Left colon (tissue), 2 donors: ENCODE results near the gene DOLK. TPM values are rescaled to one million over a fixed set of nuclear protein-coding genes. Genes with fewer than 3 reads are reported as not detected.

Experiments
- ATAC-seq: fragments of 200-7000 bp; cut with Tn5 transposase; one replicate; pipeline ENCODE4 v1.9.1; 2020; ENCODE audit warnings: mild to moderate bottlenecking, moderate library complexity
- DNase-seq, 2 donors: peaks; one replicate each; pipeline ENCODE4 v3.0.0-alpha.2; 2020
- intact Hi-C, 2 donors: fragments of 100-400 bp; cut with DNase I in 1 of 2; cut with micrococcal nuclease in 1 of 2; formaldehyde crosslinking; loops; one replicate each; pipeline versions ENCODE4 v1.11.2 to v1.14.0; 2022; cut with DNase I, micrococcal nuclease
- total RNA-seq, 2 donors: library from RNA; stranded (reverse); fragmentation: NEBNext Ultra II Directional; extraction: Animal tissue kit (Norgen Biotek cat#: 25700); gene quantifications; one replicate each; pipeline ENCODE4 v1.2.1, GENCODE V29; 2021
- donor health status: DM: no; HTN: no; CAD: no.
- donor health status: DM: yes; HTN: yes; CAD: no.

Gene DOLK
- total RNA-seq, 2 donors from 2014 or later, result 12.1 to 12.8 TPM

- ATAC-seq (no peak), DNase-seq (no peak)
- intact Hi-C loops, result no loop called here
Measured at GRCh38 chr9:128937310-128938165, 9.9 kb downstream of the DOLK start.

DNA sequence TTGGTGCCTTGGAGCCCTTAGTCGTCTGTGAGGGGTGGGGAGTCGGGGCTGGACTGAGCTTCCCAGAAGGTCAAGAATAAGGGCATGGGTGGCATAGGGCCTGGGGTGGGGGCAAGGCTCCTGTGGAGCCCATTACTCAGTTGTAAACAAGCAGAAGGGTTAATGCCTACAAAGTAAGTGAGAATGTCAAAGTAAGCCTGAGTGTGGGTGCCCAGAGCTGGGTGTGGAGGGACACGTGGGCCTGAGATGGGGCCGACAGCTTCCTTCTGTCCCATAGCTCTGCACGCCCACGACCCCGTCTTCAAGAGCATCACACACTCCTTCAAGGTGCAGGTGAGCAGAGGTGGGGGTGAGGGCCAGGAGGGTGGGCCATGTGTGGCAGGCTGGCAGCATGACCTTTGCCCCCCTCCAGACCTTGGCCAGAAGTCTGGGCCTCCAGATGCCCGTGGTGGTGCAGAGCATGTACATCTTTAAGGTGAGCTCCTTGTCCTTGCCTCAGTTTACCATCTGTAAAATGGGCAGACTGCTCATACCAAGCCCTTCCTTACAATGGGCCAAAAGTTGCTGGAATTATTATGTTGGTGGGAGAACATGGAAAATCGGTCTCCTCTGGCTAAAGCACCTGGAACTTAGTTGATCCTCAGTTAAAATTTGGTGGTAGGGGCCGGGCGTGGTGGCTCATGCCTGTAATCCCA is 11.1 kb downstream of the DOLK start:
- DNase-seq (no peak), ATAC-seq (no peak)
- intact Hi-C loops, result no loop called here

DNA sequence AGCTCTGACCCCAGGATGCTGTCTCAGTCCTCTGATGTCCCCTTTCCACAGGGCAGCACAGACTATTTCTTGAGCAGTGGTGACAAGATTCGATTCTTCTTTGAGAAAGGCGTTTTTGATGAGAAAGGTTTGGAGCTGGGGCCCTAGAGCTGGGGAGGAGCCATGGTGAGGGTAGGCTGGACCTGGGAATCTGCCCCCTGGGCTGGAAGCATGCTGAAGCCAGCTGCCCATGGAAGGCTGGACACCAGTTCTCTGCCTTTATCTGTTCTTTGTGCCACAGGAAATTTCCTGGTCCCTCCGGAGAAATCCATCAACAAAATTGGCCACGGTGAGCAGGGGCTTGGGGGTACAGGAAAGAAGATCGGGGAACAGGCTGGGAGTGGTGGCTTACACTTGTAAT is 13.7 kb downstream of the DOLK start:
- intact Hi-C loops, result no loop called here
- no peak for ATAC-seq

GRCh38 chr9:128929560-128929959 is 17.8 kb downstream of the DOLK start:
- ATAC-seq (no peak), DNase-seq (no peak)
- intact Hi-C loops, result loop anchor here (2.0 to 10.0 kb wide), 2 partner anchors 65 to 67 kb away; no protein-coding TSS in a partner anchor

More for the DNA sequence above, 13.7 kb downstream of the DOLK start:
- DNase-seq, result peak in 1 of 2 donors; percentile 12

- DNase-seq, result no peak
- ATAC-seq, result no peak
- intact Hi-C loops, result loop anchor here (2.0 to 10.0 kb wide), 2 partner anchors 64 to 66 kb away; no protein-coding TSS in a partner anchor
Measured at GRCh38 chr9:128928624-128929023, 18.8 kb downstream of the DOLK start.

DNA sequence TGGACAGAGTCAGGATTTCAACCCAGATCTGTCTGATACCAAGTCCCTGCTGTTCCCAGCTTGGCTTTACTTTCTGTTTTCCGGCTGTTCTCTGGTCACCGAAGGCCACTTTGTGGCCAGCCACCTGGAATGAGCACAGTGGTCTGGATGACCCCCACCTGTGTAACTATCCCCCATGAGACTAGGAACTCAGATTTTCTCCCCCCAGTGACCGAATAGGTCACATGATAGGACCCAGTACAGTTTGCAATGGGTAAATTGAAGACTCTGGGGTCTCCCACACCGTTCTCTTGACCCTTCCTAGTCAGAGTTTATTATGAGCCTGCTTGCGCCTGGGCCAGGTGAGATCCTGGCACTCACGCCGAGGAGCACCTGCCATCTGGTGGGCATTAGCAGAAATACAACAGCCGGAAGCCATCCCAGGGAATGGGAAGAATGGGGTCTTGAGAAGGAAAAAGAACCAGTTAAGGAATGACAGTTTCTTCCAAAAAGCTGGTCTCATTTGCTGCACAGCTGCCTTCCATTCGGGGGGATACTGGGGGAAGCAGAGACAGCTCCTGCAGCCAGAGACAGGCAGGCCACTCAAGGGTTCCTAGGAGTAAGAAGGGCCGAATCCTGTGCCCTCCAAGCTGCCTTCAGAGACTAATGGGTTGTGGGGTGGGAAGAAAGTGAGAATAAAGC is 19.5 kb downstream of the DOLK start:
- intact Hi-C loops, result loop anchor here (2.0 to 10.0 kb wide), 2 partner anchors 63 to 65 kb away; no protein-coding TSS in a partner anchor
- DNase-seq, result peak in 1 of 2 donors; percentile 60
- peak; percentile 91 for ATAC-seq

DNA sequence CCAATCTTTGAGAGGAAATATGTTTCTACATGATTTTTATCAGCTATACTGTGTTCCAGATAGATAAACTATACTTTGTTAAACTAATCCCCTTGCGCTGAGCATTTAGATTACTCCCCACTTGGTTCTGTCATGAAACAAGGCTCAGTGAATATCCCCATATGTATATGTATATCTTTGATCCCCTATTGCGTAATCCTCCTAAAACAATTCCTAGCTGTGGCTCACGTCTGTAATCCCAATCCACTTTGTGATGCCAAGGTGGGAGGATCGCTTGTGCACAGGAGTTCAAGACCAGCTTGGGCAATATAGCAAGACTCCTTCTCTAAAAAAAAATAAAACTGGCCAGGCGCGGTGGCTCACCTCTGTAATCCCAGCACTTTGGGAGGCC is 23.9 kb downstream of the DOLK start:
- DNase-seq, result no peak
- no peak for ATAC-seq
- intact Hi-C loops, result loop anchor here in 1 of 2 donors (10.0 kb wide), 1 partner anchor 59 kb away; no protein-coding TSS in a partner anchor

DNA sequence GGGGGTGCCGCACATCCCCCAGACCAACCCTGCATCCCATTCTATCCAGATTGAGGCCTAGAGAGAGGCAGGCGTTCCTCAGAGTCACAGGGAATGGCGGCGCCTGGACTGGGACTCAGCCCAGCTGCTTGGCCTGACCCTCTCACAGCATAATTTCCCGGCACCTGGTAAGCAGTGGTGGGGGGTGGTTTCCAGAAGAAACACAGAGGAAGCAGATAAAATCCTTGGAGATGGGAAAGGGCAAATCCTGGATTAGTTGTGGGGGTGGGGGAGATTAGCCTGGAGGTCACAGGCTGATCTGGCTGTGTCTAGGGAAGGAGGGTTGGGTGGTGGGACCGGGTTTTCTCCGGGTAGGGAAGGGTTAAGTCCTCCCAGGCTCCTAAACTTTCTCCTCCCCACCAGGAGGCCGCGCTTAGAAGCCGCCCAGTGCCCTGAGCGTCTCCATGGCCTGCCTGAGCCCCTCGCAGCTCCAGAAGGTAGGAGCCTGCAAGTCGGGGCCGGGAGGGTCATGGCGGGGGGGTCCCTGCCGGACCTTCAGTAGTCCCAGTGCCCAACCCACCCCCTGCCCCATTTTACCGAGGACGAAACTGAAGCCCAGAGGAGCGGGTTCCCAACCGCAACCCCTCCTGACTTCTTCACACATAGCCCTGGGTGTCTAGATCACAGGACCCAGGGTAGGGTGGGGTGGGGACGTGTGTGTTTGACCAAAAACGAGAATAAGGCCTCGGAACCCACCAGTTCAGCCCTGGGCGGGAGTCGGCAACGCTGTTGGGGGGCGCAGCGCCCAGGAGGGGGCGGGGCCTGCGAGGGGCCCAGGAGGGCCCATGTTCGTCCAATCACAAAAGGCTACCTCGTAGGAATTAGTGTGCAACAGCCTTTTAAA is 25.3 kb downstream of the DOLK start:
- peak in 1 of 2 donors; percentile 43 for DNase-seq
- intact Hi-C loops, result loop anchor here in 1 of 2 donors (10.0 kb wide), 1 partner anchor 57 kb away; no protein-coding TSS in a partner anchor
- peak; percentile 38 for ATAC-seq

GRCh38 chr9:128920381-128921058 is 26.9 kb downstream of the DOLK start, which contains the start of gene PHYHD1:
Gene PHYHD1, plus strand, starts transcription at chr9:128920982. Its CDS starts 1,342 bp downstream, at chr9:128922324.
- no peak for ATAC-seq
- DNase-seq, result no peak

GRCh38 chr9:128919402-128920089 is 27.9 kb downstream of the DOLK start:
- ATAC-seq (peak; percentile 47), DNase-seq (no peak)
- intact Hi-C loops, result loop anchor here in 1 of 2 donors (10.0 kb wide), 1 partner anchor 55 kb away; no protein-coding TSS in a partner anchor

More at GRCh38 chr9:128920381-128921058, 26.9 kb downstream of the DOLK start, which contains the start of gene PHYHD1:
- intact Hi-C loops, result loop anchor here in 1 of 2 donors (10.0 kb wide), 1 partner anchor 56 kb away; no protein-coding TSS in a partner anchor

- intact Hi-C loops, result no loop called here
- DNase-seq (no peak), ATAC-seq (no peak)
Measured at GRCh38 chr9:128918921-128919320, 28.5 kb downstream of the DOLK start.

- DNase-seq (peak; percentile 57 to 68), ATAC-seq (peak; percentile 60)
- intact Hi-C loops, result no loop called here
Measured at GRCh38 chr9:128917151-128917849, 30.1 kb downstream of the DOLK start.

DNA sequence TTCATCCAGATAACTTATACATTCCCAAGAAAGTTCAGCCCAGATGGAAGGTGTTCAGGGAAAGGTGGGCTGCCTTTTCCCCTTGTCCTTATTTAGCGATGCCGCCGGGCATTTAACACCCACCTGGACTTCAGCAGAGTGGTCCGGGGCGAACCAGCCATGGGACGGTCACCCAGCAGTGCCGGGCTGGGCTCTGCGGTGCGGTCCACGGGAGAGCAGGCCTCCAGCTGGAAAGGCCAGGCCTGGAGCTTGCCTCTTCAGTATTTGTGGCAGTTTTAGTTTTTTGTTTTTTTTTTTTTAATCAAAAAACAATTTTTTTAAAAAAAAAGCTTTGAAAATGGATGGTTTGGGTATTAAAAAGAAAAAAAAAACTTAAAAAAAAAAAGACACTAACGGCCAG is 30.7 kb downstream of the DOLK start:
- DNase-seq (no peak), ATAC-seq (no peak)

DNA sequence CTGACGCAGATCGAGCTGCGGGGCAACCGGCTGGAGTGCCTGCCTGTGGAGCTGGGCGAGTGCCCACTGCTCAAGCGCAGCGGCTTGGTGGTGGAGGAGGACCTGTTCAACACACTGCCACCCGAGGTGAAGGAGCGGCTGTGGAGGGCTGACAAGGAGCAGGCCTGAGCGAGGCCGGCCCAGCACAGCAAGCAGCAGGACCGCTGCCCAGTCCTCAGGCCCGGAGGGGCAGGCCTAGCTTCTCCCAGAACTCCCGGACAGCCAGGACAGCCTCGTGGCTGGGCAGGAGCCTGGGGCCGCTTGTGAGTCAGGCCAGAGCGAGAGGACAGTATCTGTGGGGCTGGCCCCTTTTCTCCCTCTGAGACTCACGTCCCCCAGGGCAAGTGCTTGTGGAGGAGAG is 31.2 kb downstream of the DOLK start:
- DNase-seq (no peak), ATAC-seq (no peak)
- intact Hi-C loops, result no loop called here

More for the DNA sequence above, 30.7 kb downstream of the DOLK start:
- intact Hi-C loops, result no loop called here

DNA sequence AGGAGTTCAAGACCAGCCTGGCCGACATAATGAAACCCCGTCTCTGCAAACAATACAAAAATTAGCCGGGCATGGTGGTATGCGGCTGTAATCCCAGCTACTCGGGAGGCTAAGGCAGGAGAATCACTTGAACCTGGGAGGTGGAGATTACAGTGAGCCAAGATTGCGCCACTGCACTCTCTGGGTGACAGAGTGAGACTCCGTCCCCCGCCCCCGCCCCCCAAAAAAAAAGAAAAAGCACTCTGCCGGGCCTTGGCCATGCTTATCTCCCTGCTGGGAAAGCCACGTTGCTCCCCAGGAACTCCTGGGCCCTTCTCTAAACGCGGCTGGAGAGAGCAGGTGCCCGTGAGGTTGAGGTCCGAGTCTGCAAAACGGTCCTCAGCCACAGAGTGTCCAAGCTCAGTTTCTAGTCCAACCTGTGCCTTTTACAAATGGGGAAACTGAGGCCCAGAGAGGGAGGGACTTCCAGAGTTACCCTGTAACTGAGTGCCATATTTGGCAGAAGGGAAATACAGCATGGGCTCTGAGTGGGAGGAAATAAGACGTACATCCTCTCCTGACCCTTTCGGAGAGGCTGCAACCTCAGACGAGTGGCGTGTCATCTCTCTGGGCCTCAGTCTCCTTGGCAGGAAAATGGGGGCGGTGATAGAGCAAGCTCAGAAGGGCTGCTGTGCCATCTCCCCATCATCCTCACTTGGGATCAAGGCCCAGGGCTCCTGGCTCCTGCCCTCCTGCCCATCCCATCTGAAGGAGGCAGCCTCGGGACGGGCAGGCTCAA is 33.2 kb downstream of the DOLK start:
- intact Hi-C loops, result no loop called here
- ATAC-seq (no peak), DNase-seq (no peak)
